IMR-90 (cell line): ENCODE results near the gene TTLL7. TPM values are rescaled to one million over a fixed set of nuclear protein-coding genes. Genes with fewer than 3 reads are reported as not detected.

ENCODE experiments used
- ATAC-seq: fragments of 200-7000 bp; cut with Tn5 transposase; 2 replicates; pipeline ENCODE4 v1.9.1; 2020; ENCODE audit warnings: low read depth, mild to moderate bottlenecking, moderate library complexity
- BruUV-seq: library from RNA; stranded (reverse); fragments of 400-500 nt; replicated peaks from 2 replicates; lab custom pipeline; 2021; lab: Mats Ljungman, UMichigan
- CTCF ChIA-PET: fragments of 300-600 bp; formaldehyde crosslinking; extraction: SDS; loops from one replicate; lab custom pipeline; 2021; ENCODE audit warnings: antibody characterized with exemption; lab: Yijun Ruan, JAX
- POLR2A ChIA-PET: fragments of 300-600 bp; sonication (Branson Sonifier 250); formaldehyde crosslinking; loops from one replicate; lab custom pipeline; 2022; ENCODE audit warnings: antibody characterized with exemption; ENCODE audit not compliant: unreplicated experiment; lab: Charles Lee
- DNase-seq: peaks from one replicate; pipeline ENCODE4 v3.0.0; 2013
- H2AFZ ChIP-seq: replicated peaks from 2 replicates; pipeline ENCODE3; 2013; ENCODE audit warnings: low read length, mild to moderate bottlenecking; ENCODE audit not compliant: poor library complexity
- H2AK5ac ChIP-seq: 2 replicates; pipeline ENCODE4 v1.6.1; 2013; ENCODE audit warnings: low read depth, low read length, inconsistent platforms
- H2AK9ac ChIP-seq: replicated peaks from 2 replicates; pipeline ENCODE3; 2013; ENCODE audit warnings: mild to moderate bottlenecking, low read depth, low read length, moderate library complexity; ENCODE audit not compliant: poor library complexity
- H2BK120ac ChIP-seq: 2 replicates; pipeline ENCODE4 v1.6.1; 2013; ENCODE audit warnings: low read depth, low read length, inconsistent platforms
- H2BK15ac ChIP-seq: 3 replicates; pipeline ENCODE4 v1.6.1; 2013; ENCODE audit warnings: low read depth, low read length, inconsistent platforms
- H2BK20ac ChIP-seq: 2 replicates; pipeline ENCODE4 v1.6.1; 2013; ENCODE audit warnings: low read depth, mild to moderate bottlenecking, inconsistent platforms, low read length, moderate library complexity
- H2BK5ac ChIP-seq: 2 replicates; pipeline ENCODE4 v1.6.1; 2013; ENCODE audit warnings: mild to moderate bottlenecking, low read depth, low read length, inconsistent platforms; ENCODE audit not compliant: poor library complexity, severe bottlenecking
- H3K14ac ChIP-seq: replicated peaks from 2 replicates; pipeline ENCODE4 v1.6.1; 2013; ENCODE audit warnings: low read depth, low read length, inconsistent platforms
- H3K18ac ChIP-seq: 2 replicates; pipeline ENCODE4 v1.6.1; 2013; ENCODE audit warnings: low read depth, low read length, control low read depth
- H3K23ac ChIP-seq: 2 replicates; pipeline ENCODE4 v1.6.1; 2013; ENCODE audit warnings: low read depth, low read length, inconsistent platforms
- H3K27ac ChIP-seq: 2 replicates; pipeline ENCODE4 v1.5.1; 2013; ENCODE audit warnings: mild to moderate bottlenecking, control low read depth, low read length; ENCODE audit not compliant: insufficient read depth
- H3K27me3 ChIP-seq: 2 replicates; pipeline ENCODE4 v1.6.1; 2013; ENCODE audit warnings: low read length; ENCODE audit not compliant: control insufficient read depth, insufficient read depth
- H3K36me3 ChIP-seq: 2 replicates; pipeline ENCODE4 v1.6.1; 2013; ENCODE audit warnings: low read length, mixed read lengths; ENCODE audit not compliant: control insufficient read depth, insufficient read depth
- H3K4ac ChIP-seq: 2 replicates; pipeline ENCODE4 v1.6.1; 2013; ENCODE audit warnings: low read depth, low read length, inconsistent platforms
- H3K4me1 ChIP-seq: 2 replicates; pipeline ENCODE4 v1.6.1; 2013; ENCODE audit warnings: low read length, mixed read lengths; ENCODE audit not compliant: control insufficient read depth, insufficient read depth
- H3K4me2 ChIP-seq: 2 replicates; pipeline ENCODE4 v1.6.1; 2013; ENCODE audit warnings: low read depth, mild to moderate bottlenecking, control low read depth, low read length, moderate library complexity
- H3K4me3 ChIP-seq: 2 replicates; pipeline ENCODE4 v1.5.1; 2013; ENCODE audit warnings: low read depth, mild to moderate bottlenecking, control low read depth, low read length, moderate library complexity; ENCODE audit not compliant: insufficient read depth
- H3K56ac ChIP-seq: 2 replicates; pipeline ENCODE4 v1.6.1; 2013; ENCODE audit warnings: low read length, inconsistent platforms; ENCODE audit not compliant: insufficient read depth; ENCODE audit errors: extremely low read depth
- H3K79me1 ChIP-seq, 2 experiments: 2 replicates each; pipeline ENCODE4 v1.6.1; 2013; ENCODE audit warnings: low read length in 2 of 2, inconsistent platforms in 1 of 2, low read depth in 1 of 2
- H3K9ac ChIP-seq: 2 replicates; pipeline ENCODE4 v1.6.1; 2013; ENCODE audit warnings: low read depth, low read length, control low read depth
- H3K9me1 ChIP-seq: 2 replicates; pipeline ENCODE4 v1.6.1; 2013; ENCODE audit warnings: low read length, inconsistent platforms; ENCODE audit not compliant: insufficient read depth
- H3K9me3 ChIP-seq: 2 replicates; pipeline ENCODE4 v1.6.1; 2013; ENCODE audit warnings: low read length; ENCODE audit not compliant: control insufficient read depth, insufficient read depth
- H4K20me1 ChIP-seq: 2 replicates; pipeline ENCODE4 v1.6.1; 2013; ENCODE audit warnings: low read length, inconsistent platforms; ENCODE audit not compliant: insufficient read depth
- H4K5ac ChIP-seq: 2 replicates; pipeline ENCODE4 v1.6.1; 2013; ENCODE audit warnings: mild to moderate bottlenecking, low read depth, low read length, control low read depth
- H4K8ac ChIP-seq, 2 experiments: 2 replicates each; pipeline ENCODE4 v1.6.1; 2013; ENCODE audit warnings: low read depth in 2 of 2, low read length in 2 of 2, control low read depth in 1 of 2, inconsistent platforms in 1 of 2
- H4K91ac ChIP-seq: 2 replicates; pipeline ENCODE4 v1.6.1; 2013; ENCODE audit warnings: low read depth, low read length, inconsistent platforms; ENCODE audit not compliant: insufficient read depth
- BHLHE40 ChIP-seq: fragments of 150-350 bp; IDR thresholded peaks from 2 replicates; pipeline ENCODE4 v1.6.1; 2016; ENCODE audit warnings: mild to moderate bottlenecking, low read depth, low read length
- CEBPB ChIP-seq: IDR thresholded peaks from 2 replicates; pipeline ENCODE4 v1.6.1; 2012; ENCODE audit warnings: low read depth, low read length, improper control_type of control experiment
- CHD1 ChIP-seq: IDR thresholded peaks from 2 replicates; pipeline ENCODE4 v1.6.1; 2012; ENCODE audit warnings: low read depth, low read length, improper control_type of control experiment
- CTCF ChIP-seq: conservative IDR thresholded peaks from 2 replicates; pipeline ENCODE4 v1.5.1; 2012; ENCODE audit warnings: mild to moderate bottlenecking, low read depth, low read length, improper control_type of control experiment
- ELK1 ChIP-seq: fragments of 150-350 bp; IDR thresholded peaks from 2 replicates; pipeline ENCODE4 v1.6.1; 2016; ENCODE audit warnings: low read depth, mild to moderate bottlenecking, low read length, moderate library complexity, borderline replicate concordance
- FOS ChIP-seq: fragments of 150-350 bp; IDR thresholded peaks from 2 replicates; pipeline ENCODE4 v1.6.1; 2016; ENCODE audit warnings: low read depth, low read length
- MAFK ChIP-seq: IDR thresholded peaks from 2 replicates; pipeline ENCODE4 v1.6.1; 2012; ENCODE audit warnings: low read depth, low read length, improper control_type of control experiment
- MAZ ChIP-seq: IDR thresholded peaks from 2 replicates; pipeline ENCODE4 v1.6.1; 2012; ENCODE audit warnings: low read depth, mild to moderate bottlenecking, low read length, improper control_type of control experiment, moderate library complexity, borderline replicate concordance
- MXI1 ChIP-seq: IDR thresholded peaks from 2 replicates; pipeline ENCODE4 v1.6.1; 2012; ENCODE audit warnings: low read depth, mild to moderate bottlenecking, low read length, moderate library complexity, borderline replicate concordance
- NFE2L2 ChIP-seq: fragments of 150-350 bp; IDR thresholded peaks from 2 replicates; pipeline ENCODE4 v1.6.1; 2016; ENCODE audit warnings: low read depth, mild to moderate bottlenecking, low read length
- POLR2A ChIP-seq: IDR thresholded peaks from 2 replicates; pipeline ENCODE4 v1.6.1; 2012; ENCODE audit warnings: mild to moderate bottlenecking, low read depth, low read length
- RAD21 ChIP-seq: IDR thresholded peaks from 2 replicates; pipeline ENCODE4 v1.6.1; 2012; ENCODE audit warnings: low read length, improper control_type of control experiment
- RCOR1 ChIP-seq: IDR thresholded peaks from 2 replicates; pipeline ENCODE4 v1.6.1; 2012; ENCODE audit warnings: mild to moderate bottlenecking, low read length, improper control_type of control experiment; ENCODE audit not compliant: insufficient replicate concordance
- RFX5 ChIP-seq: IDR thresholded peaks from 2 replicates; pipeline ENCODE4 v1.8.0; 2012; ENCODE audit warnings: low read depth, mild to moderate bottlenecking, low read length, moderate library complexity
- SMC3 ChIP-seq: fragments of 150-350 bp; IDR thresholded peaks from 2 replicates; pipeline ENCODE4 v1.6.1; 2016; ENCODE audit warnings: low read depth, mild to moderate bottlenecking, antibody characterized with exemption, low read length, moderate library complexity
- WGBS, 2 experiments: methylation state at CpG; one replicate each; pipeline versions ENCODE4 v1.1.5 to v1.1.7; 2013; ENCODE audit warnings: missing lambda C conversion rate in 2 of 2; ENCODE audit not compliant: insufficient read length in 1 of 2; ENCODE audit errors: extremely low coverage in 2 of 2; 5-methylcytosine and 5-hydroxymethylcytosine counted together
- dilution Hi-C: fragments of 300-500 bp; cut with HindIII; formaldehyde crosslinking; loops from one replicate; pipeline ENCODE4 v1.14.3; 2018; ENCODE audit warnings: low sequenced_read_pairs; ENCODE audit not compliant: unreplicated experiment
- in situ Hi-C: fragments of 300-500 bp; cut with MboI; formaldehyde crosslinking; loops from 3 replicates; pipeline ENCODE4 v1.14.3; 2019; ENCODE audit warnings: low sequenced_read_pairs, inconsistent platforms, mixed read lengths
- intact Hi-C: fragments of 100-400 bp; cut with micrococcal nuclease; formaldehyde crosslinking; loops from 2 replicates; pipeline ENCODE4 v1.10.0; 2022
- polyA plus RNA-seq, 3 experiments: library from polyadenylated mRNA; depleted of rRNA; stranded (reverse); fragments of >200 nt; gene quantifications; 2 replicates each; pipeline ENCODE4 v1.2.3, GENCODE V29; 2012; ENCODE audit warnings: low replicate concordance in 1 of 3
- total RNA-seq: library from RNA; depleted of rRNA; stranded (reverse); fragments of >200 nt; gene quantifications from 2 replicates; pipeline ENCODE4 v1.2.3, GENCODE V29; 2012

The TTLL7 gene
- total and polyA plus RNA-seq, 2 of the 4 experiments (the other 2 are of a cell fraction), result 5.7 to 8.1 TPM

GRCh38 chr1:83912876-83913275 lies 86.1 kb downstream of the TTLL7 start:
- Histone ChIP-seq H3K27ac (no peak overlapping the region), H3K27me3 (no peaks in the 10 kb centered on the region), H2AK9ac (no peak overlapping the region), H2BK20ac (no peak overlapping the region), H2BK5ac (no peak overlapping the region), H4K8ac (no peak overlapping the region), H2BK120ac (no peak overlapping the region), H3K9ac (no peak overlapping the region), H3K4me2 (no peak overlapping the region), H3K36me3 (peaks cover 3% of the 10 kb centered on the region; the same call in 1 of the 2 replicates), H2AK5ac (no peak overlapping the region), H3K4ac (no peak overlapping the region), H3K4me3 (no peak overlapping the region), H3K9me3 (no peaks in the 10 kb centered on the region), H3K18ac (no peak overlapping the region), H4K20me1 (no peaks in the 10 kb centered on the region), H4K91ac (no peak overlapping the region), H3K14ac (no peak overlapping the region), H3K4me1 (no peaks in the 10 kb centered on the region), H3K79me1 (no peaks in the 10 kb centered on the region; a peak in 1 of 4 replicates), H4K5ac (no peak overlapping the region), H3K9me1 (no peaks in the 10 kb centered on the region), H2BK15ac (no peak overlapping the region), H2AFZ (no peak overlapping the region), H3K23ac (no peak overlapping the region), H3K56ac (no peak overlapping the region)
- dilution Hi-C loops, result no loop called here
- intact Hi-C loops, result no loop called here
- BruUV-seq, result no TSS peak
- ChIA-PET CTCF (interaction anchor here (0.9 to 1.1 kb wide), 2 partner anchors 48 to 77 kb away, joined by 3 read pairs; no protein-coding TSS in a partner anchor), POLR2A (no interaction called here)
- TF ChIP-seq POLR2A (no peak), BHLHE40 (no peak), RFX5 (no peak), RCOR1 (no peak), FOS (no peak), CHD1 (no peak), MAFK (no peak), CEBPB (no peak), RAD21 (no peak), NFE2L2 (no peak), MXI1 (no peak), CTCF (no peak), SMC3 (no peak), ELK1 (no peak), MAZ (no peak)
- in situ Hi-C loops, result no loop called here
- ATAC-seq, result no peak
- DNase-seq, result no peak
- no CpG with 5 or more reads among the region's 2 CpGs for whole genome bisulfite sequencing, 2 experiments
